Measurements from ENCODE around the gene APLP2.

Gene APLP2

GRCh38 chr11:130051082-130051481, 18.6 kb upstream of the APLP2 start:
- no peak for DNase-seq
- in situ Hi-C loops (cut with HindIII; ENCODE audit: low pct_ligation_motif_present, low pct_unique_long_range_greater_than_20kb, low sequenced_read_pairs), result no loop called here

- in situ Hi-C loops (cut with HindIII; ENCODE audit: low pct_ligation_motif_present, low pct_unique_long_range_greater_than_20kb, low sequenced_read_pairs), result no loop called here
- DNase-seq, result no peak
Observed at GRCh38 chr11:130052567-130052966, 17.1 kb upstream of the APLP2 start.

DNA sequence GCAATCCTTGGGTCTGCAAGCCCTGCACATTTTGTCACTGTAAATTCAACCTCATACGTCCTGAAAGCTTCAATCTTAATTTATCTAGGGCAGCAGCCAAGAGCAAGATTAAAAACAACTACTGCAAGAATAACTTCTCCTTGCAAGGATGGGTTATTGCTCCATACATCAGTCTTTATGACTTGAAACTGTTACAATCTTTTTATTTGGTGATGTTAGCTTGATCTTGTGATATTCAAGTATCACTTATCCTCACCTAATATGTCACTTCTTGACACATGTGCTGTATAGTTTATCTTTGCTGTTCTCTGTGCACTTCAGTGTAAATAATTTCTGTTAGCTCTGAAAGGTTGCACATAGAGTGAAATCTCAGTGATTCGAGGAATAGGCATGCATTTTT, 14.7 kb upstream of the APLP2 start:
- in situ Hi-C loops (cut with HindIII; ENCODE audit: low pct_ligation_motif_present, low pct_unique_long_range_greater_than_20kb, low sequenced_read_pairs), result no loop called here
- no peak for DNase-seq

DNA sequence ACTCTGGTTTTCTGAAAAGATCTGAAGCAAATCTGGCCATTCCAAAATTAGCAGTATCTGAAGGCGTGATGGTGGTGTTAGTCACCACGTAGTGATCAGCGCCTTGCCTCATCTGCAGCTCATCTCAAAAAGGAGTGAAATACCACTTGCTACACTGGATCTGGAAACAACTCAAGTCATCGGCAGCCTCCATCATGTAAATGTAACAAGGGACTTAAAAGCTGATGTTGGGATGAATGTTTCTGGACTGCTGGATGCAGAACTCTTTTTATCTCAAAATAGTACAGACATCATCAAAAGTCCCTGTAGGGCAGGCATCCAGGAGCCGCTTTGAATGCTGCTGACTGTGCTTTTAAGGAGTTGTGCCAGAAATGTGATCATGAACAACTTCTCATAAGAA, 14.1 kb upstream of the APLP2 start:
- DNase-seq, result no peak

DNA sequence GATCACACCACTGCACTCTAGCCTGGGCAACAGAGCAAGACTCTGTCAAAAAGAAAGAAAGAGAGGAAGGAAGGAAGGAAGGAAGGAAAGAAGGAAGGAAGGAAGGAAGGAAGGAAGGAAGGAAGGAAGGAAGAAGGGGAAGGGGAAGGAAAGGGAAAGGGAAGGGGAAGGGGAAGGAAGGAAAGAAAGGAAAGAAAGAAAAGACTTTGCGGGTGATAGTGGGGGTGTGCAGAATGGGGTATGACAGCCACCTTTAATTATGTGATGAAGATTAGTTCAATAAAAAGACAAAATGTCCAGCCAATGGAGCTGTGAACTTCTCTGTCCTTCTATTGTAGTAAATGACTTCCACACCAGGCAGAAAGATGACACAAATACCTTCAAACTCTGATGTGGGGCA, 8.7 kb upstream of the APLP2 start:
- in situ Hi-C loops (cut with HindIII; ENCODE audit: low pct_ligation_motif_present, low pct_unique_long_range_greater_than_20kb, low sequenced_read_pairs), result no loop called here
- DNase-seq, result no peak

More for the DNA sequence above, 14.1 kb upstream of the APLP2 start:
- in situ Hi-C loops (cut with HindIII; ENCODE audit: low pct_ligation_motif_present, low pct_unique_long_range_greater_than_20kb, low sequenced_read_pairs), result no loop called here

DNA sequence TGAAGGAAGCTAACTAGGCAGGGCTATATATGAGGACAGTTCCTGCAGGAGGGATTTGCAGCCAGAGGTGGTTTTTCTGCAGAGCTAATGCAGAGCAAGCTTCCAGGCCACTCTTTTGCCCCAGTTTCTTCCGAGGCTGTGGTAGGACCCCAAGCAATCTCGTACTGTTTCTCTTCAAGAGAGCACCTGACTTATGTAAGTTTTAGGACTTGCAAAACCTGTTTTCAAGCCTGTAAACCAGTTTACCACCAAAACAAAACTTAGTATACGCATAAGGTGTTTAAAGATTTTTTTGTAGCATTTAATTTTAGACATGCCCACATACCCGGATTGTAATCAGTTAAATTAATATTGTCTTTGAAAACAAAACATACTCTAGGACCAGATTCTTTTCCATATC, 7.7 kb upstream of the APLP2 start:
- in situ Hi-C loops (cut with HindIII; ENCODE audit: low pct_ligation_motif_present, low pct_unique_long_range_greater_than_20kb, low sequenced_read_pairs), result no loop called here
- DNase-seq, result no peak

DNA sequence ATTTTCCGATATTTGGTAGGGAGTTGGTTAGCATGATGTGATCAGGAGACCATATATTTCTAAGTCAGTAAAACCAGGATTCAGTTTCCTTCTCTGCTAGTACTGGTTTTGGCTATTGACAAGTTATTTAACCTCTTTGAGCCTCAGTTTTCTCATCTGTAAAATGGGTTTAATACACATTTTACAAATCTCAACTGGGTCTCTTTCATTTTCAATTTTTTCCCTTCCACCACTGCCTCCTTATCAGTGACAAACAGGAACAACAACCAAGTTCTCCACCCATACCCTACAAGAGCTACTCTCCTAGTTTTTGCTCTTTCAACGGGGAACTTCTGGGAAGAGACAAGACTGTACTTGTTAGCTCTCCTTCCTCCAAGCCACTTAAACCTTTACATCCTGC, 6.2 kb upstream of the APLP2 start:
- in situ Hi-C loops (cut with HindIII; ENCODE audit: low pct_ligation_motif_present, low pct_unique_long_range_greater_than_20kb, low sequenced_read_pairs), result no loop called here
- no peak for DNase-seq

DNA sequence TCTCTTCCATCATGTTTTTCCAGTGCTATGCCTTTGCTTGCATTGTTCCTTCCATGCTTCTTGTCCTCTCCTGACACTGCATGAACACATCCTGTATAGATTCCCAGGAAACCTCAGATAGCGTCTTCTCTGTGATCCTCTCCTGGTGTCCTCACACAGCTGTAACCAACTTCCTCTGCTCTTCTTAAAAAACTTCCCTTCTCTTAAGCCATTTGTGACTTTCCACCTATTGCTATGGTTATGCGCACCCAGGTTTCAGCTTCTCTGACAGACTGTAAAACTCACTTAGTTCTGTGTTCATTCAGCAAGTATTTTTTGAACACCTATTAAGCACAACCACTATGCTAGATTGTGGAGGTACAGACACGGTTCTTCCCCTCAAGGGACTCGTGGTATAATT, 5.1 kb upstream of the APLP2 start:
- no peak for DNase-seq
- in situ Hi-C loops (cut with HindIII; ENCODE audit: low pct_ligation_motif_present, low pct_unique_long_range_greater_than_20kb, low sequenced_read_pairs), result no loop called here

DNA sequence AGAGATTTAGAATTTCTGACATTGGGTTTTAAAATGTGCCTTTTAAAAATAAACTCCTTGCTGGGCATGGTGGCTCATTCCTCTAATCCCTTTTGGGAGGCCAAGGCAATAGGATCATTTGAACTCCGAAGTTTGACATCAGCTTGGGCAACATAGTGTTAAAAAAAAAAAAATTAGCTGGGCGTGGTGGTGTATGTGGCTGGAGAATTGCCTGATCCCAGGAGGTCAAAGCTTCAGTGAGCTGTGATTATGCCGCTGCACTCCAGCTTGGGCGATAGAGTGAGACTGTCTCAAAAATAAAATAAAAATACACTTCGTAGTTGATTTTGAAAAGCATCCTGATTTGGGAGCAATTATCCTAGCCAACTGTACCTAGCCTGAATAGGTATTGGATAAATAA, 3.4 kb upstream of the APLP2 start:
- DNase-seq, result peak; percentile 29
- in situ Hi-C loops (cut with HindIII; ENCODE audit: low pct_ligation_motif_present, low pct_unique_long_range_greater_than_20kb, low sequenced_read_pairs), result no loop called here

DNA sequence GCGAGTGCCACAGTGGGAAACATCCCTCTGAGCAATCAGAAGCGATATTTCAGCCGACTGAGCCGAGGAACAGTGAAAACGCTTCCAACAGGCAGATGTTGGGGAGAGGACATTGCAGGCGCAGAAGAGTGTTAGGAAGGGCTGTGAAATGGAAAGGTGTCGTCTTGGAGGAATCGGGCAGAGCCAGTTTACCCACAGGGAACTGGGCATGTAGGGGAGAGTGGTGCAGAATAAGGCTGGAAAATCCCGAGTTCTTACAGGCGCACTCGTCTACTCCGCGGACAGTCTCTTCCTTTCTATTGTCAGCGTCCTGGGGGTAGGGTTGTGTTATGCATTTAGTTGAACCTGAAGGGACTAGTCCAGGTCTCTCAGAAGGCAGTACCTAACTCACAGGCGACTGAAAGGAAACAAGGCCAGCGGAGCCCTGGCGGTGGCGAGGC, 1.1 kb upstream of the APLP2 start:
- in situ Hi-C loops (cut with HindIII; ENCODE audit: low pct_ligation_motif_present, low pct_unique_long_range_greater_than_20kb, low sequenced_read_pairs), result no loop called here
- no peak for DNase-seq

GRCh38 chr11:130068986-130069658, 572 bp upstream of the APLP2 start:
- DNase-seq, result peak; percentile 90
- in situ Hi-C loops (cut with HindIII; ENCODE audit: low pct_ligation_motif_present, low pct_unique_long_range_greater_than_20kb, low sequenced_read_pairs), result no loop called here

DNA sequence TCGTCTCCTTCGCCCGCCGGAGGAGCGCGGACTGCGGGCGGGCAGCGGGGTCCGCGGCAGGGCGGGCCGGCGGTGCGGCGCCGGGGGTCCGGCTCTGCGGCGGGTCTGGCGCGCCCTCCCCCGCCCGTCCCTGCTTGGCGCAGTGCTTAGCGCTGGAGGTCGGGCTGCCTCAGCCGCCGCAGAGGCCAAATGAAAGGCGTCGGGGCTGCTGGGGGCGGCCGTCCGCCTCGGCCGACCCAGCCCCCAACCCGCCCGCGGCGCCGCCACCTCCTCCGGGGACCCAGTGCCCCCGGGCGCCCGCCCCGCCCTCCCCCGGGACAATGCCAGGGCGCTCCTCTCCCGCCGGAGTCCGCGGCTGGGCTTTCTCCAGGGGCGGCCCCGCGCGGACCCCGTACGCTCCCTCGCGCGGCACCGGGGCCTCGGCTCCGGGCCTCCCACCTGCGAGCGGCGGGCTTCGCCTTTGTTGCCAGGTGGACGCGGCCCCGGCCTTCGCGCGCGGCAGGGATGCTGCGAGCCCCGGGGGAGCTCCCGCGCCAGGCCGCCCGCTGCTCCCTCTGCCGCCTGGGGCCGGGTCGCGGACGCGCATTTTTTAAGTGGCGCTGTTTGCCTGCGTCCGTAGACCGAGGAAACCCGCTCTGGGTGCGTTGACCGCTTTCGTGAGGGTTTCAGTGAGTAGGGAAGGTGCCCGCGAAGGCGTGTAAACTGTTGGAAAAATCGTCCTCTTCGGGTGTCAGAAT, 583 bp downstream of the APLP2 start:
- in situ Hi-C loops (cut with HindIII; ENCODE audit: low pct_ligation_motif_present, low pct_unique_long_range_greater_than_20kb, low sequenced_read_pairs), result no loop called here
- peak; percentile 41 for DNase-seq

- in situ Hi-C loops (cut with HindIII; ENCODE audit: low pct_ligation_motif_present, low pct_unique_long_range_greater_than_20kb, low sequenced_read_pairs), result no loop called here
- DNase-seq, result peak; percentile 35
Observed at GRCh38 chr11:130070846-130071200, 1.1 kb downstream of the APLP2 start.

- DNase-seq, result peak; percentile 39
- in situ Hi-C loops (cut with HindIII; ENCODE audit: low pct_ligation_motif_present, low pct_unique_long_range_greater_than_20kb, low sequenced_read_pairs), result no loop called here
Observed at GRCh38 chr11:130071211-130071712, 1.6 kb downstream of the APLP2 start.

- in situ Hi-C loops (cut with HindIII; ENCODE audit: low pct_ligation_motif_present, low pct_unique_long_range_greater_than_20kb, low sequenced_read_pairs), result no loop called here
- no peak for DNase-seq
Observed at GRCh38 chr11:130074736-130075135, 5.0 kb downstream of the APLP2 start.

DNA sequence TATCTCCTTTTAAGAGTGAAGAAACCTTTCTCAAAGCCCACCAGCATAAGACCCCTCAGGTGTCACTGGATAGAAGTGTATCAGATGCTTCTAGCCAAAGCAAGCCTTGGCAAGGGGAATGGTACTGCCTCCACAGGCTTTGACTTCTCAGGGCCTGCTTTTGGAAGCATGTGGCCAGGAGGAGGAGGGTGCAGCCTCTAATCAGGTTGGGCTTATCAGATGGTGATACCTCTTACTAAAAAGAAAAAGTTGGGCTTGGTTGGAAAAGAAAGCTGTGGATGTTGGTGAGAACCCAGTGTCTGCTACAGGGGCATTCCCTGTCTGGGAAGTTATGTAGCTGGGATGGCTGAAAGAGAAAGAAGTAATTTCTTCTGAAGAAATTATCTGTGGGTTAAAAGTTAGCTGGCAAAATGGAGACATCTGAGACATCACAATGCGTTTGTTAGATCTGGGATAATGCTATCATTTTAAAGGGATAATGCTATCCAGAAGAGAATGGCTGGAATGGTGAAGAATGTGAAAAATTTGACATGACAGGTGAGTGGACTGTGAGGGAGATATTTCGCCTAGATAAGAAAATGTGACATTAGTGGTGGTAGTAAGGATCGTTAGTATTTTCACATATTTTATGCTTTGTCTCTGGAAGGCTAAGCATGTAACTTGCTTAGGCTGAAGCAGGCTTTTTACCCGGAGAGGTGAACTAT, 7.2 kb downstream of the APLP2 start:
- in situ Hi-C loops (cut with HindIII; ENCODE audit: low pct_ligation_motif_present, low pct_unique_long_range_greater_than_20kb, low sequenced_read_pairs), result no loop called here

DNA sequence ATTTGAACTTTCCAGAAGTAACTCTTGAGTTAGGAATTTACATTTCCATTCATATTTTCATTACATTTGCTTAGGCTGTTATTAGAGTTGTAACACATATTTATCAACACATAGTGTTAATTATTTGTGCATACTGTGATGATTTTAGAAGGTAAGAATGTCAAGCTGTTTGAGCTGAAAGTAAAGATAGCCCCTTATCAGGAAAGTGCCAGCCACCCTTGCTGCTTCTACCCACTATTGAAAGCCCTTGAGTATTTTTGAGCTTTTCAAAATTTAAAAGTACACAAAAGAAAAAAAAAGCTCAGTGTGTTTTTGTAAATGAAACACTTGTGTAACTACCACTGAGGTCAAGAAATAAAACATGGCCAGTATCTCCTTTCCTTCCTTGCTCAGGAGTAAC, 8.0 kb downstream of the APLP2 start:
- in situ Hi-C loops (cut with HindIII; ENCODE audit: low pct_ligation_motif_present, low pct_unique_long_range_greater_than_20kb, low sequenced_read_pairs), result no loop called here

More for the DNA sequence above, 7.2 kb downstream of the APLP2 start:
- no peak for DNase-seq

GRCh38 chr11:130078080-130078479, 8.4 kb downstream of the APLP2 start:
- in situ Hi-C loops (cut with HindIII; ENCODE audit: low pct_ligation_motif_present, low pct_unique_long_range_greater_than_20kb, low sequenced_read_pairs), result no loop called here
- DNase-seq, result no peak

More for the DNA sequence above, 8.0 kb downstream of the APLP2 start:
- DNase-seq, result no peak

DNA sequence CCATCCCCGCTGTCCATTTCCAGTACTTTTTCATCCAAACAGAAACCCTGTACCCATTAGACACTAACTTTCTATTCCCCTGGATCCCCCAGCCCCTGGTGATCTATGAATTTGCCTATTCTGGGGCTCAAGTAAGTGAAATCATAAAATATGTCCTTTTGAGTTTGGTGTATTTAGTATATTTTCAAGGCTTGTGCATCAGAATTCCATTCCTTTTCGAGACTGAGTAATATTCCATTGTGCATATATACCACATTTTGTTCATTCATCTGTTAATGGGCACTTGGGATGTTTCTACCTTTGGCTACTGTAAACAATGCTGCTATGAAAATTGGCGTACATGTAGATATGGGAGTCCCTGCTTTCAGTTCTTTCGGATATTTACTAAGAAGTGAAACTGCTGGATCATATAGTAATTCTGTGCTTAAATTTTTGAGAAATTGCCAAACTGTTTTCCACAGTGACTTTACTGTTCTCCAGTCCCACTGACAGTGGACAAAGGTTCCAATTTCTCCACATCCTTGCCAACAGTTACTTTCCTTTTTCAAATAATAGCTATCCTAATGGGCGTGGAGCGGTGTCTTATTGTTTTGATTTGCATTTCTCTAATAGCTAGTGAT, 16.1 kb downstream of the APLP2 start:
- DNase-seq, result no peak
- in situ Hi-C loops (cut with HindIII; ENCODE audit: low pct_ligation_motif_present, low pct_unique_long_range_greater_than_20kb, low sequenced_read_pairs), result no loop called here

All from ACHN (cell line).